ENCODE data around the gene USP49.

GRCh38 chr6:41767112-41767833 is 127.9 kb downstream of the USP49 start:
- TF ChIP-seq EZH2 (IDR thresholded peaks at IDR 0.05; ENCODE audit: borderline replicate concordance, low read depth, low read length, severe bottlenecking) (no peak), CTCF (IDR thresholded peaks at IDR 0.05; ENCODE audit: borderline replicate concordance, extremely low read depth, low read length, poor library complexity, severe bottlenecking) (no peak)

All from DND-41 (cell line).